Mesendoderm (in vitro differentiated cells): Measurements from ENCODE around the gene TUBB4A.

ENCODE experiments used
- DNase-seq: peaks from one replicate; pipeline ENCODE4 v3.0.0; 2013
- H2AK5ac ChIP-seq: 2 replicates; pipeline ENCODE4 v1.6.1; 2013; ENCODE audit warnings: low read length, inconsistent platforms
- H2BK120ac ChIP-seq: 2 replicates; pipeline ENCODE4 v1.6.1; 2013; ENCODE audit warnings: low read depth, mild to moderate bottlenecking, low read length, moderate library complexity, mixed read lengths
- H2BK15ac ChIP-seq: replicated peaks from 2 replicates; pipeline ENCODE4 v1.6.1; 2013; ENCODE audit warnings: low read depth, mild to moderate bottlenecking, moderate library complexity
- H2BK5ac ChIP-seq: 2 replicates; pipeline ENCODE4 v1.6.1; 2013; ENCODE audit warnings: low read length, inconsistent platforms
- H3K18ac ChIP-seq: 2 replicates; pipeline ENCODE4 v1.6.1; 2013; ENCODE audit warnings: mild to moderate bottlenecking, low read length, mixed read lengths
- H3K23ac ChIP-seq: one replicate; pipeline ENCODE4 v1.6.1; 2013; ENCODE audit warnings: low read length
- H3K27ac ChIP-seq: 2 replicates; pipeline ENCODE4 v1.5.1; 2013; ENCODE audit warnings: low read depth, mild to moderate bottlenecking, inconsistent platforms, low read length, moderate library complexity
- H3K27me3 ChIP-seq: 2 replicates; pipeline ENCODE4 v1.6.1; 2013; ENCODE audit warnings: low read length, control low read depth, mild to moderate bottlenecking, inconsistent platforms; ENCODE audit not compliant: insufficient read depth, poor library complexity
- H3K36me3 ChIP-seq: 2 replicates; pipeline ENCODE4 v1.6.1; 2013; ENCODE audit warnings: low read length, inconsistent platforms; ENCODE audit not compliant: control insufficient read depth, insufficient read depth
- H3K4ac ChIP-seq: one replicate; pipeline ENCODE4 v1.6.1; 2013; ENCODE audit warnings: low read depth, mild to moderate bottlenecking, low read length, moderate library complexity
- H3K4me1 ChIP-seq: 2 replicates; pipeline ENCODE4 v1.6.1; 2013; ENCODE audit warnings: low read depth, low read length, inconsistent platforms; ENCODE audit not compliant: control insufficient read depth
- H3K4me2 ChIP-seq: 2 replicates; pipeline ENCODE4 v1.6.1; 2013; ENCODE audit warnings: low read length
- H3K4me3 ChIP-seq: 2 replicates; pipeline ENCODE4 v1.5.1; 2013; ENCODE audit warnings: mild to moderate bottlenecking, low read length
- H3K56ac ChIP-seq: one replicate; pipeline ENCODE4 v1.6.1; 2013; ENCODE audit warnings: low read length
- H3K79me1 ChIP-seq: 2 replicates; pipeline ENCODE4 v1.6.1; 2013; ENCODE audit warnings: low read length, inconsistent platforms
- H3K79me2 ChIP-seq: 2 replicates; pipeline ENCODE4 v1.6.1; 2013; ENCODE audit warnings: mild to moderate bottlenecking, low read length; ENCODE audit not compliant: control insufficient read depth, insufficient read depth
- H3K9ac ChIP-seq: 2 replicates; pipeline ENCODE4 v1.6.1; 2013; ENCODE audit warnings: low read length, inconsistent platforms
- H4K5ac ChIP-seq: one replicate; pipeline ENCODE4 v1.6.1; 2013; ENCODE audit warnings: low read length
- H4K8ac ChIP-seq: one replicate; pipeline ENCODE4 v1.6.1; 2013; ENCODE audit warnings: low read depth, mild to moderate bottlenecking, control low read depth, low read length, moderate library complexity
- WGBS: extraction: QIAGEN DNeasy Blood & Tissue Kit; methylation state at CpG from one replicate; pipeline ENCODE4 v1.1.7; 2013; ENCODE audit warnings: low lambda C conversion rate, missing lambda C conversion rate; ENCODE audit not compliant: insufficient coverage; ENCODE audit errors: extremely low coverage; 5-methylcytosine and 5-hydroxymethylcytosine counted together

Gene TUBB4A

GRCh38 chr19:6521718-6522646 is 19.9 kb upstream of the TUBB4A start:
- H3K36me3 ChIP-seq: no peaks in the 10 kb centered on the region
- H3K79me1 ChIP-seq: no peaks in the 10 kb centered on the region
- no peak overlapping the region for H4K8ac ChIP-seq
- H2AK5ac ChIP-seq: no peak overlapping the region
- no peak overlapping the region for H3K4me3 ChIP-seq
- no peak overlapping the region for H3K23ac ChIP-seq
- no peak overlapping the region for H4K5ac ChIP-seq
- no peak overlapping the region for H3K4me2 ChIP-seq
- H2BK5ac ChIP-seq: no peak overlapping the region
- WGBS: no CpG with 5 or more reads among the region's 20 CpGs
- DNase-seq: peak; percentile 28
- H3K79me2 ChIP-seq: no peaks in the 10 kb centered on the region
- H3K9ac ChIP-seq: no peak overlapping the region
- H3K4ac ChIP-seq: no peak overlapping the region
- H3K4me1 ChIP-seq: peaks cover 2% of the 10 kb centered on the region
- H3K18ac ChIP-seq: no peak overlapping the region
- H2BK15ac ChIP-seq: no peak overlapping the region
- no peak overlapping the region for H2BK120ac ChIP-seq
- no peak overlapping the region for H3K27ac ChIP-seq
- peak overlapping the region; percentile 15 for H3K56ac ChIP-seq
- no peaks in the 10 kb centered on the region for H3K27me3 ChIP-seq

DNA sequence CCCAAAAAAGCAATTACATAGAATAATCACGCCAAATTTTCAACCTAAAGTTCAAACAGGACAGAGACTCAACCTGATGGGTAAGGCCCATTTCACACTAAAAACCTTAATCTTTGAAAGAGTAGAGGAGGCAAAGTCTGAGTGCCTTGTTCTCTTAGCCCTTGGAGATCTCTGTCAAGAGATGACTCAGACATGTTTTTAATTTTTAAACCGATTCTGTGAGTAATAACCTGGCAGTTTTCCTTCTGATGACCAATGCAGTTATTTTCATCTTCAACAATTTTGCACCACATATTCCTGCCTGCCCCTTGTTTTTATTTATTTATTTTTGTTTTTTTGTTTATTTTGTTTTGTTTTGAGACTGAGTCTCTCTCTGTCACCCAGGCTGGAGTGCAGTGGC is 17.2 kb upstream of the TUBB4A start:
- H3K79me2 ChIP-seq: no peaks in the 10 kb centered on the region
- no peak overlapping the region for H3K4me2 ChIP-seq
- no peak overlapping the region for H2BK5ac ChIP-seq
- no peak overlapping the region for H3K56ac ChIP-seq
- H3K9ac ChIP-seq: no peak overlapping the region
- H3K36me3 ChIP-seq: no peaks in the 10 kb centered on the region
- H2BK15ac ChIP-seq: no peak overlapping the region
- H3K18ac ChIP-seq: no peak overlapping the region
- H4K5ac ChIP-seq: no peak overlapping the region
- H3K4ac ChIP-seq: no peak overlapping the region
- peaks cover 2% of the 10 kb centered on the region for H3K4me1 ChIP-seq
- no CpG with 5 or more reads among the region's 2 CpGs for WGBS
- no peak overlapping the region for H3K23ac ChIP-seq
- H3K27me3 ChIP-seq: no peaks in the 10 kb centered on the region
- no peak for DNase-seq
- no peak overlapping the region for H3K27ac ChIP-seq
- no peak overlapping the region for H2AK5ac ChIP-seq
- H2BK120ac ChIP-seq: no peak overlapping the region
- no peaks in the 10 kb centered on the region for H3K79me1 ChIP-seq
- H3K4me3 ChIP-seq: no peak overlapping the region
- H4K8ac ChIP-seq: no peak overlapping the region

DNA sequence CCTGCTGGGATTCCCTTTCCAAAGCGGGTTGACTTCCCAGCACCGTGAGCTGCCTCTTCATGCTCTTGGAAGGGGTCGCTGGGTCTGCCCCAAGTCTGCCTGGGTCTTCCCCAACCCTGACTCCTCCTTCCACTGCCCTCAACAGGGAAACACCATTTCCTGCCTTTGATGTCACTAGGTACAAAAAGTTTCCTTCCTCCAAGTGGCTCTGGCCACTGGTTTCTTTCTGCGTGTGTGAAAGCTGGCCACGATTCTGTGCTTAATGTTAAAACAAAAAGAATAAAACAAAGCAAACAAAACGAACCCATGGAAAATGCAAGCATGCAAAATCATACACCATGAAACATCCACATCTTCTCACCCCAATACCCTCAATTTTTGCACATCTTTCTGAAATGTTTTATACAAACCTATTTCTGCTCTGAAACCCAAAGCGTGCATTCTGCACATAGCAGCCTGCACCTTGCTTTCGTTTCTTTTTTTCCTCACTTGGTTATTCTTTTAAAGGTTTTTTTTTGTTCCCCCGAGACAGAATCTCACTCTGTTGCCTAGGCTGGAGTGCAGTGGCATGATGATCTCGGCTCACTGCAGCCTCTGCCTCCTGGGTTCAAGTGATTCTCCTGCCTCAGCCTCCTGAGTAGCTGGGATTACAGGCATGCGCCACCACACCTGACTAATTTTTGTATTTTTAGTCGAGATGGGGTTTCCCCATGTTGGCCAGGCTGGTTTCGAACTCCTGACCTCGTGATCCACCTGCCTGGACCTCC is 16.2 kb upstream of the TUBB4A start:
- H2BK120ac ChIP-seq: no peak overlapping the region
- peaks cover 2% of the 10 kb centered on the region for H3K4me1 ChIP-seq
- H3K9ac ChIP-seq: no peak overlapping the region
- H3K27me3 ChIP-seq: no peaks in the 10 kb centered on the region
- no peak overlapping the region for H3K18ac ChIP-seq
- H4K8ac ChIP-seq: no peak overlapping the region
- no peaks in the 10 kb centered on the region for H3K36me3 ChIP-seq
- H4K5ac ChIP-seq: no peak overlapping the region
- no peak overlapping the region for H3K27ac ChIP-seq
- no peaks in the 10 kb centered on the region for H3K79me2 ChIP-seq
- H3K4ac ChIP-seq: no peak overlapping the region
- H3K23ac ChIP-seq: no peak overlapping the region
- no peak for DNase-seq
- no peak overlapping the region for H2BK5ac ChIP-seq
- H2BK15ac ChIP-seq: no peak overlapping the region
- H3K56ac ChIP-seq: no peak overlapping the region
- H3K4me3 ChIP-seq: no peak overlapping the region
- no peak overlapping the region for H2AK5ac ChIP-seq
- H3K4me2 ChIP-seq: no peak overlapping the region
- no peaks in the 10 kb centered on the region for H3K79me1 ChIP-seq
- no CpG with 5 or more reads among the region's 14 CpGs for WGBS

DNA sequence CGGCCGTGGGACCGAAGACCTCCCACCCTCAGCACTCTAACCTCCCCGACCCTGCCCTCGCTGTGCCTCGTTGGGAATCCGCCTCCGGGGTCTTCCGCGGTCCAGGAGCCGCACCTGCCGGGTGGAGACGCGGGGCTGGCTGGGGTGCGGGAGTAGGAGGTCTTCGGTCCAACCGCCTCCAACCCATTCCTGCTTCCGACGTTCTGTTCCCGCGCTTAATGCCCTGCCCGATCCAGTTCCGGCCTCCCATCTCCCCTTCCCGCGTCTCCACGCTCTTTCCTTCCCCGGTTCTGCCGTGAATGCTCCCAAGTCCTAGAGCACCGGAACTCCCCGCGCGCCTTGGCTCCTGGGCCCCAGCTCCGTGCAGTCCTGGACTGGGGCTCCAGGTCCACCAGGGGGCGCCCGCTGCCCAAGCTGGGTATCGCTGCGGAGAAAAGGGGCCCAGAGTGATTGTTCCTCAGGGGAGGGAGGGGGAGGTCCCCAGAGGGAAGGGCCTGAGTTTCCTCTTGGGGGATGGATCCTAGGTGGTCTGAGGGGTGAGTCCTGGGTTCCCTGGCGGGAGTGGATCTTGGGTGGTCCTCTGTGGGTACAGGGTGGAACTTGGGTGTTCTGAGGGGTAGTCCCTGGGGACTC is 14.7 kb upstream of the TUBB4A start:
- DNase-seq: peak; percentile 93
- H2BK15ac ChIP-seq: no peak overlapping the region
- no peaks in the 10 kb centered on the region for H3K79me1 ChIP-seq
- H3K4me2 ChIP-seq: peak overlapping the region; percentile 85
- no peaks in the 10 kb centered on the region for H3K27me3 ChIP-seq
- H3K4ac ChIP-seq: no peak overlapping the region
- peak overlapping the region; percentile 42 for H3K4me3 ChIP-seq
- H3K4me1 ChIP-seq: no peaks in the 10 kb centered on the region
- H4K5ac ChIP-seq: no peak overlapping the region
- peak overlapping the region; percentile 77 for H3K56ac ChIP-seq
- no peak overlapping the region for H2BK5ac ChIP-seq
- H4K8ac ChIP-seq: no peak overlapping the region
- no peak overlapping the region for H2BK120ac ChIP-seq
- H3K27ac ChIP-seq: no peak overlapping the region
- H3K79me2 ChIP-seq: no peaks in the 10 kb centered on the region
- H3K23ac ChIP-seq: peak overlapping the region; percentile 84
- WGBS: no CpG with 5 or more reads among the region's 38 CpGs
- H2AK5ac ChIP-seq: no peak overlapping the region
- no peak overlapping the region for H3K18ac ChIP-seq
- no peaks in the 10 kb centered on the region for H3K36me3 ChIP-seq
- peak overlapping the region; percentile 54 for H3K9ac ChIP-seq

DNA sequence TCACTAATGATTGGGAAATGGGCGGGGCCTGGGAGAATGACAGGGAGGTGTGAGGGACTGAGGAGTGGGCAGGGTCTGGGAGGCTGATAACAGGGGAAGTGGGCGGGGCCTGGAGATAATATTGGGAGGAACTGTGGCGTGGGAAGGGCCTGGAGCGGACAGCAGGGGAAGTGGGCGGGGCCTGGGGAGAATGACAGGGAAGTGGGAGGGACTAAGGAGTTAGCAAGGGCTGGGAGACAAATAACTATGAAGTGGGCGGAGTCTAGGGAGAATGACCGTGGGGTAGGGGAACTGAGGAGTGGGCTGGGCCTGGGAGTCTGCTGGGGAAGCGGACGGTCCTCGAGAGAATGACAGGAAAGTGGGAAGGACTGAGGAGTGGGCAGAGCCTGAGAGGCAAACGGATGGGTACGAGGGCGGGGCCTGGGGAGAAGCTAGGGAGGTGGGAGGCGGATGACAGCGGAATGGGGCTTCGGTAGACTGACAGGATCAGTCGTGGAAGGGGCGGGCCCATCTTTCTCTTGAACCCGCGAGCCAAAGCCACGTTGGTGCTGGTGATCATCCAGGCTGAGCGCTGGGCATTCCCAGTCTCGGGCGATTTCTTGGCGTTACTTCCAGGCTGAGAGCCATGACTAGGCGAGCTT is 14.0 kb upstream of the TUBB4A start:
- no peaks in the 10 kb centered on the region for H3K4me1 ChIP-seq
- H2BK15ac ChIP-seq: no peak overlapping the region
- no peaks in the 10 kb centered on the region for H3K27me3 ChIP-seq
- no peak overlapping the region for H4K8ac ChIP-seq
- H3K4ac ChIP-seq: no peak overlapping the region
- no peak overlapping the region for H2BK5ac ChIP-seq
- DNase-seq: peak; percentile 99
- H3K18ac ChIP-seq: no peak overlapping the region
- H2BK120ac ChIP-seq: no peak overlapping the region
- WGBS: no CpG with 5 or more reads among the region's 26 CpGs
- H3K36me3 ChIP-seq: no peaks in the 10 kb centered on the region
- H3K27ac ChIP-seq: no peak overlapping the region
- H3K79me2 ChIP-seq: no peaks in the 10 kb centered on the region
- H3K4me2 ChIP-seq: peak overlapping the region; percentile 85
- peak overlapping the region; percentile 77 for H3K56ac ChIP-seq
- H3K4me3 ChIP-seq: peak overlapping the region; percentile 42
- no peak overlapping the region for H4K5ac ChIP-seq
- peak overlapping the region; percentile 54 for H3K9ac ChIP-seq
- peak overlapping the region; percentile 84 for H3K23ac ChIP-seq
- H3K79me1 ChIP-seq: no peaks in the 10 kb centered on the region
- no peak overlapping the region for H2AK5ac ChIP-seq
